H1 (cell line): ENCODE measurements around the gene TMPRSS9. TPM values are rescaled to one million over a fixed set of nuclear protein-coding genes. Genes with fewer than 3 reads are reported as not detected.

ENCODE experiments used
- CTCF ChIA-PET: fragments of 300-600 bp; sonication (Branson Sonifier 250); formaldehyde crosslinking; loops from one replicate; lab custom pipeline; 2021; ENCODE audit not compliant: partially characterized antibody; lab: Charles Lee
- POLR2A ChIA-PET: fragments of 300-600 bp; sonication (Branson Sonifier 250); formaldehyde crosslinking; loops from one replicate; lab custom pipeline; 2021; ENCODE audit warnings: inconsistent platforms; ENCODE audit not compliant: partially characterized antibody; lab: Charles Lee
- DNase-seq, 2 experiments: peaks; one replicate each; pipeline versions ENCODE4 v3.0.0 to v3.0.0-alpha.2; 2010 to 2022; ENCODE audit warnings: low spot score in 2 of 2, low read depth in 1 of 2, mixed read lengths in 1 of 2
- FAIRE-seq: peaks from 2 replicates; lab custom pipeline; 2011; peaks lifted over from hg19 to GRCh38; lab: Jason Lieb, UNC
- H2AFZ ChIP-seq: 2 replicates; pipeline ENCODE4 v1.8.1; 2012; ENCODE audit warnings: low read length, inconsistent platforms
- H2AK5ac ChIP-seq: 2 replicates; pipeline ENCODE4 v1.6.1; 2013; ENCODE audit warnings: low read depth, low read length
- H2BK120ac ChIP-seq: replicated peaks from 2 replicates; pipeline ENCODE3; 2013; ENCODE audit warnings: low read depth, low read length, inconsistent platforms
- H2BK12ac ChIP-seq: 2 replicates; pipeline ENCODE4 v1.6.1; 2013; ENCODE audit warnings: low read depth, low read length
- H2BK15ac ChIP-seq: 2 replicates; pipeline ENCODE4 v1.6.1; 2013; ENCODE audit warnings: low read length
- H2BK20ac ChIP-seq: 2 replicates; pipeline ENCODE4 v1.6.1; 2013; ENCODE audit warnings: low read length
- H2BK5ac ChIP-seq: 2 replicates; pipeline ENCODE4 v1.6.1; 2013; ENCODE audit warnings: low read depth, low read length
- H3K14ac ChIP-seq: 2 replicates; pipeline ENCODE4 v1.6.1; 2013; ENCODE audit warnings: inconsistent platforms; ENCODE audit not compliant: insufficient read length
- H3K18ac ChIP-seq: 2 replicates; pipeline ENCODE4 v1.6.1; 2013; ENCODE audit warnings: low read length; ENCODE audit errors: extremely low read depth
- H3K23ac ChIP-seq: 2 replicates; pipeline ENCODE4 v1.6.1; 2013; ENCODE audit warnings: inconsistent platforms; ENCODE audit not compliant: insufficient read length
- H3K23me2 ChIP-seq: 2 replicates; pipeline ENCODE4 v1.6.1; 2013; ENCODE audit warnings: low read depth, low read length
- H3K27ac ChIP-seq: 2 replicates; pipeline ENCODE4 v1.6.1; 2011; ENCODE audit warnings: low read depth, low read length, inconsistent platforms
- H3K27me3 ChIP-seq, 4 experiments: replicated peaks in 1 of 4; 1 replicate in 1 of 4; 2 replicates in 3 of 4; pipeline versions ENCODE4 v1.6.1 to v1.8.1; 2011 to 2013; ENCODE audit warnings: low read length in 3 of 4, mild to moderate bottlenecking in 3 of 4, inconsistent platforms in 2 of 4, mixed read lengths in 2 of 4, moderate library complexity in 1 of 4; ENCODE audit not compliant: control insufficient read depth in 3 of 4, insufficient read depth in 3 of 4; ENCODE audit errors: extremely low read depth in 1 of 4
- H3K36me3 ChIP-seq, 4 experiments: 2 replicates each; pipeline versions ENCODE4 v1.6.1 to v1.8.1; 2011 to 2013; ENCODE audit warnings: mild to moderate bottlenecking in 4 of 4, low read length in 3 of 4, moderate library complexity in 2 of 4, control low read depth in 1 of 4, inconsistent platforms in 1 of 4; ENCODE audit not compliant: insufficient read depth in 4 of 4, control insufficient read depth in 2 of 4
- H3K4ac ChIP-seq: replicated peaks from 2 replicates; pipeline ENCODE3; 2013; ENCODE audit warnings: low read length, low read depth, mixed read lengths, inconsistent platforms; ENCODE audit not compliant: insufficient read length
- H3K4me1 ChIP-seq, 4 experiments: replicated peaks in 1 of 4; 1 replicate in 1 of 4; 2 replicates in 3 of 4; pipeline versions ENCODE4 v1.6.1 to v1.8.1; 2011 to 2013; ENCODE audit warnings: low read length in 3 of 4, inconsistent platforms in 2 of 4, mixed read lengths in 1 of 4; ENCODE audit not compliant: insufficient read depth in 4 of 4, control insufficient read depth in 3 of 4
- H3K4me2 ChIP-seq, 2 experiments: 2 replicates each; pipeline versions ENCODE4 v1.6.1 to v1.8.1; 2011 to 2013; ENCODE audit warnings: low read depth in 2 of 2, low read length in 2 of 2, control low read depth in 1 of 2, inconsistent platforms in 1 of 2, mild to moderate bottlenecking in 1 of 2; ENCODE audit not compliant: insufficient read depth in 1 of 2
- H3K4me3 ChIP-seq, 4 experiments: fragments of 200-600, 300-600 bp in 1 of 4; sonication (generic), shearing (Covaris generic), sonication (Bioruptor Twin) in 1 of 4; 2 replicates each; pipeline versions ENCODE4 v1.5.1 to v1.8.1; 2011 to 2016; ENCODE audit warnings: low read length in 4 of 4, low read depth in 3 of 4, control low read depth in 2 of 4, inconsistent platforms in 2 of 4, mild to moderate bottlenecking in 2 of 4, mixed read lengths in 1 of 4, moderate library complexity in 1 of 4; ENCODE audit not compliant: insufficient read depth in 2 of 4; ENCODE audit errors: extremely low read depth in 1 of 4
- H3K56ac ChIP-seq: replicated peaks from 2 replicates; pipeline ENCODE3; 2013; ENCODE audit warnings: low read depth, mild to moderate bottlenecking, mixed read lengths, low read length, inconsistent platforms; ENCODE audit not compliant: insufficient read length
- H3K79me1 ChIP-seq: 2 replicates; pipeline ENCODE4 v1.6.1; 2013; ENCODE audit warnings: low read depth, low read length, control low read depth
- H3K79me2 ChIP-seq, 2 experiments: 2 replicates each; pipeline versions ENCODE4 v1.6.1 to v1.8.1; 2012 to 2013; ENCODE audit warnings: low read length in 2 of 2, mild to moderate bottlenecking in 2 of 2, inconsistent platforms in 1 of 2; ENCODE audit not compliant: insufficient read depth in 2 of 2, control insufficient read depth in 1 of 2
- H3K9ac ChIP-seq, 4 experiments: replicated peaks in 1 of 4; 1 replicate in 1 of 4; 2 replicates in 3 of 4; pipeline versions ENCODE4 v1.6.1 to v1.8.1; 2011 to 2013; ENCODE audit warnings: low read depth in 3 of 4, low read length in 3 of 4, control low read depth in 2 of 4, mild to moderate bottlenecking in 2 of 4, moderate library complexity in 2 of 4, inconsistent platforms in 1 of 4; ENCODE audit errors: extremely low read depth in 1 of 4
- H3K9me3 ChIP-seq, 2 experiments: 2 replicates each; pipeline versions ENCODE4 v1.6.1 to v1.8.1; 2012 to 2013; ENCODE audit warnings: mild to moderate bottlenecking in 2 of 2, moderate library complexity in 2 of 2, control low read depth in 1 of 2, inconsistent platforms in 1 of 2, low read depth in 1 of 2, low read length in 1 of 2, mixed read lengths in 1 of 2; ENCODE audit not compliant: insufficient read depth in 2 of 2
- H4K20me1 ChIP-seq, 2 experiments: replicated peaks in 1 of 2; 2 replicates each; pipeline versions ENCODE3 to v1.8.1; 2011 to 2013; ENCODE audit warnings: inconsistent platforms in 2 of 2, low read length in 2 of 2, mild to moderate bottlenecking in 1 of 2; ENCODE audit not compliant: insufficient read depth in 2 of 2, control insufficient read depth in 1 of 2
- H4K5ac ChIP-seq: 2 replicates; pipeline ENCODE4 v1.6.1; 2013; ENCODE audit warnings: low read length, low read depth, mixed read lengths, inconsistent platforms; ENCODE audit not compliant: insufficient read length
- H4K8ac ChIP-seq: 2 replicates; pipeline ENCODE4 v1.8.0; 2013; ENCODE audit warnings: mild to moderate bottlenecking, moderate library complexity, low read length, inconsistent platforms; ENCODE audit not compliant: insufficient read depth; ENCODE audit errors: extremely low read depth
- H4K91ac ChIP-seq: replicated peaks from 2 replicates; pipeline ENCODE3; 2013; ENCODE audit warnings: low read length, mixed read lengths, inconsistent platforms; ENCODE audit not compliant: insufficient read length
- CEBPB ChIP-seq: IDR thresholded peaks from 2 replicates; pipeline ENCODE4 v1.6.1; 2012; ENCODE audit warnings: low read depth, low read length
- EZH2 ChIP-seq: fragments of 200-600 bp; sonication (generic); IDR thresholded peaks from 2 replicates; pipeline ENCODE4 v1.7.1; 2012; ENCODE audit warnings: low read depth, mild to moderate bottlenecking, moderate library complexity, low read length, inconsistent platforms; ENCODE audit not compliant: severe bottlenecking
- KDM1A ChIP-seq: fragments of 200-600, 300-600 bp; sonication (generic); IDR thresholded peaks from 2 replicates; pipeline ENCODE4 v1.7.1; 2016; ENCODE audit warnings: mild to moderate bottlenecking, low read length, borderline replicate concordance
- MAX ChIP-seq: IDR thresholded peaks from 2 replicates; pipeline ENCODE4 v1.6.1; 2012; ENCODE audit warnings: inconsistent platforms
- POLR2AphosphoS5 ChIP-seq: IDR thresholded peaks from 2 replicates; pipeline ENCODE4 v1.6.1; 2011; ENCODE audit warnings: low read depth, low read length
- POU5F1 ChIP-seq: IDR thresholded peaks from 2 replicates; pipeline ENCODE4 v1.6.1; 2011; ENCODE audit warnings: low read depth, mild to moderate bottlenecking, low read length, moderate library complexity
- RAD21 ChIP-seq, 2 experiments: IDR thresholded peaks in 1 of 2; conservative IDR thresholded peaks in 1 of 2; 2 replicates each; pipeline ENCODE4 v1.6.1; 2011; ENCODE audit warnings: low read depth in 2 of 2, low read length in 2 of 2, improper control_type of control experiment in 1 of 2, inconsistent platforms in 1 of 2, mild to moderate bottlenecking in 1 of 2, moderate library complexity in 1 of 2
- SIRT6 ChIP-seq: IDR thresholded peaks from one replicate; pipeline ENCODE4 v1.7.1; 2012; ENCODE audit warnings: low read length, inconsistent platforms
- SIX5 ChIP-seq: IDR thresholded peaks from 2 replicates; pipeline ENCODE4 v1.6.1; 2011; ENCODE audit warnings: mild to moderate bottlenecking, low read depth, low read length
- TAF7 ChIP-seq: optimal IDR thresholded peaks from 2 replicates; pipeline ENCODE3; 2011; ENCODE audit warnings: low read depth, mild to moderate bottlenecking, inconsistent platforms, low read length, moderate library complexity, borderline replicate concordance
- TCF12 ChIP-seq: IDR thresholded peaks from 2 replicates; pipeline ENCODE4 v1.6.1; 2011; ENCODE audit warnings: low read depth, mild to moderate bottlenecking, low read length
- WGBS, 2 experiments: shearing (Covaris generic) in 1 of 2; methylation state at CpG; one replicate each; pipeline versions ENCODE4 v1.1.6 to v1.1.7; 2013 to 2015; ENCODE audit warnings: low lambda C conversion rate in 2 of 2, mixed read lengths in 2 of 2, inconsistent platforms in 1 of 2, low coverage in 1 of 2, missing lambda C conversion rate in 1 of 2; ENCODE audit not compliant: insufficient replicate concordance in 2 of 2, insufficient coverage in 1 of 2, insufficient read length in 1 of 2; ENCODE audit errors: extremely low coverage in 1 of 2, missing lambda C conversion rate in 1 of 2; 5-methylcytosine and 5-hydroxymethylcytosine counted together
- polyA plus RNA-seq, 7 experiments: library from polyadenylated mRNA; depleted of rRNA in 3 of 7; stranded (reverse) in 5 of 7; unstranded in 2 of 7; fragments of >200 nt in 5 of 7; fragments of 200-250 nt in 2 of 7; gene quantifications; 1 replicate in 5 of 7; 2 replicates in 1 of 7; 4 replicates in 1 of 7; pipeline versions ENCODE4 v1.2.1 to v1.2.3, GENCODE V29; 2011 to 2013; ENCODE audit warnings: missing spikeins in 2 of 7, mixed read lengths in 2 of 7
- total RNA-seq: library from RNA; stranded (reverse); fragmentation: NEBNext Ultra II Directional; extraction: Animal tissue kit (Norgen Biotek cat#: 25700); gene quantifications from 2 replicates; pipeline ENCODE4 v1.2.1, GENCODE V29; 2021

The TMPRSS9 gene
- total and polyA plus RNA-seq, 2 of the 8 experiments (the other 6 are each of a cell fraction or from before 2014, with no cell fraction given): 0.15 to 0.19 TPM

- H2BK20ac ChIP-seq: no peak overlapping the region
- H3K9me3 ChIP-seq: no peaks in the 10 kb centered on the region
- no peaks in the 10 kb centered on the region for H3K23me2 ChIP-seq
- H4K20me1 ChIP-seq: peaks cover 30 to 31% of the 10 kb centered on the region in 2 experiments
- H3K27ac ChIP-seq: no peak overlapping the region
- H3K4me3 ChIP-seq: peak overlapping the region in 1 of 4 experiments; percentile 100; a peak in 1 of 8 replicates
- ChIA-PET POLR2A (interaction anchor here (3.5 to 6.4 kb wide), 3 partner anchors 11 to 26 kb away, joined by 14 to 76 read pairs (median 45); partner anchors contain the start of genes GADD45B and TIMM13), CTCF (interaction anchor here (1.0 to 3.8 kb wide), 5 partner anchors 13 to 160 kb away, joined by 3 to 15 read pairs (median 3); no protein-coding TSS in a partner anchor)
- 0 out of 2 replicates have a peak overlapping the region, but pooled peaks have one; percentile 9 for H2BK12ac ChIP-seq
- no peak overlapping the region for H2AFZ ChIP-seq
- FAIRE-seq (no peak), DNase-seq (no peak)
- H2BK5ac ChIP-seq: no peak overlapping the region
- no peak overlapping the region for H2AK5ac ChIP-seq
- no peak overlapping the region for H2BK15ac ChIP-seq
- no peak overlapping the region for H4K5ac ChIP-seq
- H3K4ac ChIP-seq: no peak overlapping the region
- H3K18ac ChIP-seq: no peak overlapping the region
- H3K4me2 ChIP-seq: peak overlapping the region; percentile 25 to 81; a peak in 3 of 4 replicates
- no peak overlapping the region for H2BK120ac ChIP-seq
- no peaks in the 10 kb centered on the region for H3K27me3 ChIP-seq
- WGBS, 2 experiments: 90% methylated on average over 16 of the region's 19 CpGs; no CpG with 5 or more reads in 1 of the 2 experiments
- H4K91ac ChIP-seq: no peak overlapping the region
- H3K56ac ChIP-seq: no peak overlapping the region
- no peak overlapping the region for H3K23ac ChIP-seq
- peaks cover 25 to 68% of the 10 kb centered on the region in 2 experiments for H3K79me2 ChIP-seq
- H4K8ac ChIP-seq: 0 out of 2 replicates have a peak overlapping the region, but pooled peaks have one; percentile 14
- peaks cover 0 to 5% (median 3%) of the 10 kb centered on the region in 4 experiments; a peak in 5 of 7 replicates for H3K4me1 ChIP-seq
- H3K79me1 ChIP-seq: peaks cover 9% of the 10 kb centered on the region
- no peaks in the 10 kb centered on the region; a peak in 1 of 8 replicates for H3K36me3 ChIP-seq
- H3K14ac ChIP-seq: no peak overlapping the region
- no peak overlapping the region for H3K9ac ChIP-seq
- TF ChIP-seq POU5F1 (no peak), MAX (no peak), EZH2 (no peak), TAF7 (no peak), RAD21 (IDR thresholded peaks at IDR 0.05 in 1 of 2, conservative IDR thresholded peaks at IDR 0.05 in 1 of 2; ENCODE audit: low read depth in 2 of 2, low read length in 2 of 2) (no peak), SIRT6 (no peak), SIX5 (no peak), KDM1A (0 out of 2 replicates have a peak, but pooled peaks have one; percentile 23), POLR2AphosphoS5 (no peak), TCF12 (no peak), CEBPB (no peak)
These were observed 94.3 kb downstream of the TMPRSS9 start for GRCh38 chr19:2454199-2454961.
